LoVo (cell line): ENCODE results near the gene RAD9A.

Source experiments
- DNase-seq: peaks from one replicate; pipeline ENCODE4 v3.0.0-alpha.2; 2016; ENCODE audit warnings: low spot score

The RAD9A gene

GRCh38 chr11:67375320-67376055 is 16.3 kb upstream of the RAD9A start:
- DNase-seq: no peak

- DNase-seq: no peak
Observed at GRCh38 chr11:67376063-67376820, 15.5 kb upstream of the RAD9A start.

- peak; percentile 36 for DNase-seq
Observed at GRCh38 chr11:67376873-67377808, 14.6 kb upstream of the RAD9A start.

GRCh38 chr11:67378544-67378943 is 13.2 kb upstream of the RAD9A start:
- DNase-seq: no peak

DNA sequence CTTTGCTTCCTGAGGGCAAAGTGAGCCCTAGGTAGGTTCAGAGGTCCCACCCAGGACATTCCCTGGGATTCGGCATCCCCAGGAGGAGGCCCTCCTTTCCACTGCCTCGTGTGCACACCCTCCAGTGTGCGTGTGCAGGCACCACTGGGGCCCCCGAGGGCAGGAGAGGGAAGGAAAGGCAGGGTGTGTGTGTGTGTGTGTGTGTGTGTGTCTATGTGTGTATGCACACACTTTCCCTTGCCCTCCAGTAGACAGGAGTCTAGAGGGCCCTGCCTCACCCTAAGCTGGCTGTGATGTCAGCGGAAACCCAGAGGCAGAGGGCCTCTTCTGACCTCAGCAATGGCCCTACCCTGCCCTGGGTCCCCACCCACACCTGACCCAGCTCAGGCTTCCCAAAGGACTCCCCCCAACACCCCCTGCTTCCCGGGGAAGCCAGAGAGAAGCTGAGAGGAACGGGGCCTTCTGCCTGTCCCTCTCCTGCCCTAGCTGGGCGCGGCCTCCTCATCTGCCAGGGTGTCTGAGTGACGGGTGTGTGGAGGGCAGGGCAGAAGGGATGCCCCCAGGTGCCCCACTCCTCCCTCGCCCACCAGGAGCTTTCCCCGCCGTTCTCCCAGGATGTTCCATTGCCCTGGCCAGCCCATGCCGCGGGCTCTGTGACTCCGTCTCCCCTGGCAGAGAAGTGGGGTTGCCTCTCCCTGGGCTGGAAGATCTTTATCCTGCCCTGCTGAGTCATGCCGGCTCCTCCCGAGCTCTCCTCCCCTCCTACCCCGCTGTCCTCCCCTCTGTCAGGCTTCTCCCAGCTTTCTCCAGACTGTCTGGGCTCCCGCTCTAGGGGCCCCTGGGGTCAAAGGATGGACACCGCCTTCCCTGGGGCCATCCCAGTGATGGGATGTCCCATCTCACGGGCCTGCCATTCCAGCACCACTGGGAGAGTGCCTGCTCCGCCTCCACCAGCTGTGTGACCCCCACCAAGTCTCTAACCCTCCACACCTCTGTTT is 12.4 kb upstream of the RAD9A start:
- peak; percentile 60 for DNase-seq

GRCh38 chr11:67381244-67381972 is 10.4 kb upstream of the RAD9A start:
- no peak for DNase-seq

GRCh38 chr11:67382276-67383136 is 9.3 kb upstream of the RAD9A start:
- DNase-seq: peak; percentile 76

GRCh38 chr11:67384851-67385366 is 6.9 kb upstream of the RAD9A start:
- DNase-seq: no peak

- no peak for DNase-seq
Observed at GRCh38 chr11:67387069-67387468, 4.7 kb upstream of the RAD9A start.

- no peak for DNase-seq
Observed at GRCh38 chr11:67387518-67387917, 4.3 kb upstream of the RAD9A start.

DNA sequence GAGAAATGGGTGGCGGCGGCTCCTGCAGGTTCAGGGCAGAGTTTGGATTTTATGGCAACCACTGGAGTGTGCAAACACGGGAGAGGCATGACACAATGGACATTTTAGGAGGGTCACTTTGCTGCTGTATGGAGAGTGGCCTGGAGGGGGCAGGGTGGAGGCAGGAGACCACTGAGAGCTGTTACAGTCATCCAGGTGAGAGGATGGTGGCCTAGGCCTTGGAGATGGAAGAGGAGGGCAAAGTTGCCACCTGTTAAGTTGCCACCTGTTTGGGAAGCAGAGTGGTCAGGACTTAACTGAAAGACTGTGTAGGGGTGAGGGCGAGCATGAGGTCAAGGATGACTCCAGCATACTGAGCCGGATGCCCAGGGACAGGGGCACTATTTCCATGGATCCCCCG is 2.3 kb upstream of the RAD9A start:
- peak; percentile 41 for DNase-seq

GRCh38 chr11:67390947-67391303 is 861 bp upstream of the RAD9A start:
- DNase-seq: no peak

- DNase-seq: no peak
Observed at GRCh38 chr11:67392183-67392715, 463 bp downstream of the RAD9A start.

GRCh38 chr11:67393437-67393836 is 1.7 kb downstream of the RAD9A start:
- no peak for DNase-seq

DNA sequence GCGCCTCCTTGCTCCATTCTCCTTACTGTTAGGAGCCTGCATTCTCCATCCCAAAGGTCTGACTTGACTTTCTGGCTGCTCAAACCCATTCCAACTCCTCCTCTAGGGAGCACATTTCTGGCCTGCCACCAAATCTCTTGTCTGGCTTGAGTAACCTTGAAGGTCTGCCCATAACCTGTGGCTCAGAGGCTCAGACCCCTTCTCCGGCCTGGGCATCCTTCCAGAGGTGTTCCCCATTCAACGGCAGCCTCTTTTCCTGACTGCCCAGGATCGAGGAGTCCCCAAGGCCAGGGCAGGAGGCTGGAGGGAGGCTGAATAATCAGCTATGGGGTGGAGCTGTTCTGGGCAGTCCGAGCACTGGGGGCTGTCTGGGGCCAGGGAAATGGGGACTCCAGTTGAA is 2.2 kb downstream of the RAD9A start:
- no peak for DNase-seq

GRCh38 chr11:67395555-67396258 is 3.9 kb downstream of the RAD9A start:
- DNase-seq: no peak

- DNase-seq: no peak
Observed at GRCh38 chr11:67396259-67396581, 4.4 kb downstream of the RAD9A start.

GRCh38 chr11:67396587-67397389 is 5.0 kb downstream of the RAD9A start:
- no peak for DNase-seq
